K562 (cell line): ENCODE measurements around the gene BCAN. TPM values are rescaled to one million over a fixed set of nuclear protein-coding genes. Genes with fewer than 3 reads are reported as not detected.

Experiments used
- ATAC-seq: fragments of 200-7000 bp; cut with Tn5 transposase; 3 replicates; pipeline ENCODE4 v1.9.1; 2020; ENCODE audit warnings: moderate library complexity
- BruUV-seq: library from RNA; stranded (reverse); fragments of 400-500 nt; replicated peaks from 2 replicates; lab custom pipeline; 2021; lab: Mats Ljungman, UMichigan
- CTCF ChIA-PET: fragments of 300-600 bp; formaldehyde crosslinking; extraction: SDS; loops from one replicate; lab custom pipeline; 2021; ENCODE audit warnings: low intra/inter-chr PET ratio; lab: Yijun Ruan, JAX
- POLR2A ChIA-PET: fragments of 300-600, 350-650 bp; sonication (Branson Sonifier 250); formaldehyde crosslinking; extraction: SDS; loops from one replicate; lab custom pipeline; 2021; ENCODE audit warnings: antibody characterized with exemption, inconsistent platforms; lab: Yijun Ruan, JAX
- DNase-seq, 4 experiments: peaks; one replicate each; pipeline versions ENCODE4 v3.0.0 to v3.0.0-alpha.2; 2011 to 2018; ENCODE audit warnings: low spot score in 3 of 4, mixed read lengths in 3 of 4; ENCODE audit errors: extremely low read depth in 1 of 4
- FAIRE-seq: peaks from 2 replicates; lab custom pipeline; 2011; peaks lifted over from hg19 to GRCh38; lab: Jason Lieb, UNC
- H2AFZ ChIP-seq: 2 replicates; pipeline ENCODE4 v1.6.0; 2011; ENCODE audit warnings: low read depth, low read length, control low read depth, inconsistent platforms
- H3K27ac ChIP-seq: fragments of 200-600 bp; 3 replicates; pipeline ENCODE4 v1.8.0; 2011; ENCODE audit warnings: low read depth, mild to moderate bottlenecking, control low read depth, inconsistent platforms, low read length, moderate library complexity, mixed read lengths; ENCODE audit errors: extremely low read depth
- H3K27me3 ChIP-seq, 2 experiments: fragments of 300-600 bp in 1 of 2; 2 replicates in 1 of 2; 3 replicates in 1 of 2; pipeline versions ENCODE4 v1.6.0 to v1.8.0; 2011; ENCODE audit warnings: inconsistent platforms in 2 of 2, low read length in 2 of 2, mild to moderate bottlenecking in 1 of 2, mixed read lengths in 1 of 2, moderate library complexity in 1 of 2; ENCODE audit not compliant: control insufficient read depth in 2 of 2, insufficient read depth in 2 of 2
- H3K36me3 ChIP-seq: fragments of 300-600 bp; 3 replicates; pipeline ENCODE4 v1.8.0; 2011; ENCODE audit warnings: mild to moderate bottlenecking, low read length, inconsistent platforms; ENCODE audit not compliant: control insufficient read depth, insufficient read depth
- H3K4me1 ChIP-seq, 2 experiments: fragments of 200-600 bp in 1 of 2; replicated peaks in 1 of 2; 2 replicates in 1 of 2; 3 replicates in 1 of 2; pipeline versions ENCODE4 v1.5.1 to v1.8.0; 2011; ENCODE audit warnings: inconsistent platforms in 2 of 2, low read length in 2 of 2, mild to moderate bottlenecking in 1 of 2, mixed read lengths in 1 of 2, moderate library complexity in 1 of 2; ENCODE audit not compliant: control insufficient read depth in 2 of 2, insufficient read depth in 2 of 2
- H3K4me2 ChIP-seq: 2 replicates; pipeline ENCODE4 v1.6.1; 2011; ENCODE audit warnings: low read length, control low read depth, inconsistent platforms, mixed read lengths; ENCODE audit not compliant: insufficient read depth
- H3K4me3 ChIP-seq: fragments of 200-600 bp; sonication (generic), shearing (Covaris generic); 2 replicates; pipeline ENCODE4 v1.5.1; 2016; ENCODE audit warnings: control low read depth, inconsistent platforms
- H3K79me2 ChIP-seq: fragments of 200-600 bp; 3 replicates; pipeline ENCODE4 v1.8.0; 2011; ENCODE audit warnings: low read length, inconsistent platforms; ENCODE audit not compliant: control insufficient read depth, insufficient read depth
- H3K9ac ChIP-seq, 2 experiments: 2 replicates each; pipeline versions ENCODE4 v1.6.0 to v1.6.1; 2011; ENCODE audit warnings: low read depth in 2 of 2, low read length in 2 of 2, control low read depth in 1 of 2, inconsistent platforms in 1 of 2, mild to moderate bottlenecking in 1 of 2, mixed read lengths in 1 of 2; ENCODE audit not compliant: insufficient read depth in 1 of 2
- H3K9me1 ChIP-seq: one replicate; pipeline ENCODE4 v1.6.0; 2011; ENCODE audit warnings: inconsistent platforms, mild to moderate bottlenecking, low read length, moderate library complexity; ENCODE audit not compliant: control insufficient read depth, insufficient read depth
- H3K9me3 ChIP-seq: replicated peaks from 2 replicates; pipeline ENCODE4 v1.5.1; 2011; ENCODE audit warnings: low read depth, low read length, inconsistent platforms; ENCODE audit not compliant: control insufficient read depth, insufficient read depth
- H4K20me1 ChIP-seq: replicated peaks from 2 replicates; pipeline ENCODE4 v1.6.1; 2011; ENCODE audit warnings: low read length, inconsistent platforms, mixed read lengths; ENCODE audit not compliant: control insufficient read depth, insufficient read depth
- ESRRA ChIP-seq: fragments of 450-650 bp; IDR thresholded peaks from 2 replicates; pipeline ENCODE4 v1.6.1; 2014; ENCODE audit warnings: low read depth, mild to moderate bottlenecking, moderate library complexity, borderline replicate concordance
- FOXP1 ChIP-seq: sonication (generic); formaldehyde crosslinking; IDR thresholded peaks from 2 replicates; pipeline ENCODE4 v1.8.0; 2022; ENCODE audit warnings: mild to moderate bottlenecking, missing genetic modification reagents
- FUS ChIP-seq: fragments of 200-400 bp; formaldehyde crosslinking; optimal IDR thresholded peaks from 2 replicates; pipeline ENCODE3; 2017; ENCODE audit warnings: low read depth, low read length
- MAFF ChIP-seq: IDR thresholded peaks from 2 replicates; pipeline ENCODE4 v1.6.1; 2012; ENCODE audit warnings: low read length, improper control_type of control experiment
- MYC ChIP-seq, 2 experiments: fragments of 250-450 bp in 1 of 2; sonication (Bioruptor Pico) in 1 of 2; IDR thresholded peaks; 2 replicates each; pipeline versions ENCODE4 v1.5.1 to v1.6.1; 2012 to 2021; ENCODE audit warnings: low read depth in 2 of 2, borderline replicate concordance in 1 of 2, improper control_type of control experiment in 1 of 2, low read length in 1 of 2, mild to moderate bottlenecking in 1 of 2, moderate library complexity in 1 of 2
- RBM25 ChIP-seq: fragments of 200-400 bp; formaldehyde crosslinking; IDR thresholded peaks from 2 replicates; pipeline ENCODE4 v1.6.1; 2018; ENCODE audit warnings: low read length, low read depth, moderate library complexity; ENCODE audit not compliant: severe bottlenecking
- ZBTB7A ChIP-seq: IDR thresholded peaks from 2 replicates; pipeline ENCODE4 v1.6.1; 2011; ENCODE audit warnings: low read depth, mild to moderate bottlenecking, low read length, moderate library complexity, borderline replicate concordance; ENCODE audit not compliant: control insufficient read depth
- ZKSCAN3 ChIP-seq: fragments of 250-450 bp; sonication (Bioruptor Pico); IDR thresholded peaks from 2 replicates; pipeline ENCODE4 v1.4.0; 2020
- ZNF41 ChIP-seq: fragments of 250-450 bp; sonication (Bioruptor Pico); conservative IDR thresholded peaks from 2 replicates; pipeline ENCODE4 v1.4.0; 2020; ENCODE audit warnings: mild to moderate bottlenecking
- WGBS: fragments of 100-300 bp; shearing (Covaris generic); methylation state at CpG from one replicate; pipeline ENCODE4 v1.1.6; 2016; ENCODE audit warnings: low coverage, mixed read lengths; ENCODE audit not compliant: insufficient coverage; ENCODE audit errors: missing lambda C conversion rate; 5-methylcytosine and 5-hydroxymethylcytosine counted together
- in situ Hi-C: fragments of 300-500 bp; cut with MboI; formaldehyde crosslinking; loops from 4 replicates; pipeline ENCODE4 v1.15.0; 2018; ENCODE audit warnings: inconsistent platforms, mixed read lengths
- intact Hi-C: fragments of 100-400 bp; cut with micrococcal nuclease; formaldehyde crosslinking; loops from 2 replicates; pipeline ENCODE4 v1.14.2; 2022
- polyA plus RNA-seq, 8 experiments: library from polyadenylated mRNA; depleted of rRNA in 4 of 8; stranded (reverse) in 5 of 8; unstranded in 3 of 8; fragments of >200 nt; fragmentation: Nextera tagmentation in 2 of 8; fragmentation: Illumina TruSeq in 1 of 8; extraction: Ambion mirVana in 2 of 8; extraction: Trizol in 1 of 8; gene quantifications; 2 replicates each; pipeline versions ENCODE4 v1.2.1 to v1.2.3, GENCODE V29; 2011 to 2014; ENCODE audit warnings: inconsistent platforms in 1 of 8, missing spikeins in 1 of 8
- total RNA-seq, 7 experiments: library from RNA; depleted of rRNA in 6 of 7; stranded (reverse); fragments of >200 nt in 6 of 7; fragmentation: Illumina TruSeq in 2 of 7; extraction: Trizol in 2 of 7; gene quantifications; 2 replicates each; pipeline versions ENCODE4 v1.2.1 to v1.2.3, GENCODE V29; 2011 to 2021; ENCODE audit warnings: low replicate concordance in 1 of 7
- TF ChIP-seq, protein P1 (sequence below): IDR thresholded peaks from 2 replicates; pipeline ENCODE4 v1.6.1; 2011; ENCODE audit warnings: borderline replicate concordance, low read depth, mild to moderate bottlenecking, moderate library complexity, low read length; ENCODE audit not compliant: insufficient read depth, poor library complexity, severe bottlenecking
- TF ChIP-seq, protein P2 (sequence below), 2 experiments: IDR thresholded peaks; 2 replicates each; pipeline ENCODE4 v1.6.1; 2011; ENCODE audit warnings: borderline replicate concordance in 1 of 2, control low read depth in 1 of 2, low read depth in 1 of 2, low read length in 1 of 2, mild to moderate bottlenecking in 1 of 2, mixed read lengths in 1 of 2, moderate library complexity in 1 of 2; ENCODE audit not compliant: insufficient read depth in 1 of 2, insufficient read length in 1 of 2, poor library complexity in 1 of 2, severe bottlenecking in 1 of 2; ENCODE audit errors: extremely low read depth in 1 of 2

BCAN gene
- total and polyA plus RNA-seq, 9 of the 15 experiments (the other 6 are each of a cell fraction or from before 2014, with no cell fraction given) = 0.04 to 0.33 (median 0.14) TPM; not detected in 5

DNA sequence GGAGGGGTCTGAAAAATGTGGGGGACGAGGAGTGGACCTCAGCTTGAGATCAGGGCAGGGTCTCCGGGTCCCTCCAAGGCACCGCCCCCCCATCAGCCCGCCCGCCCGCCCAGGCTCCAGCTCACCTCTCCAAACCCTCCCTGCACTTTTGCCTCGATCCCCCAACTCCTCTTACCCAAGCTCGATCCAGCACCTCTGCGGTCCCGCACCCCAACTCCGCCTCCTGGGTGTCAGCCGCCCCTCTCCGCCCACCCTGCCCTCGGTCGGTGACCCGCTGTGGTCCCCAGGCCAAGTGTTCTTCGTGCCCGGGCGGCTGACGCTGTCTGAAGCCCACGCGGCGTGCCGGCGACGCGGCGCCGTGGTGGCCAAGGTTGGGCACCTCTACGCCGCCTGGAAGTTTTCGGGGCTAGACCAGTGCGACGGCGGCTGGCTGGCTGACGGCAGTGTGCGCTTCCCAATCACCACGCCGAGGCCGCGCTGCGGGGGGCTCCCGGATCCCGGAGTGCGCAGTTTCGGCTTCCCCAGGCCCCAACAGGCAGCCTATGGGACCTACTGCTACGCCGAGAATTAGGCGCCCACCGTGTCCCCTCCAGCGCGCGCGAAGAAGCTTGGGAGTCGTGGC, 17.0 kb upstream of the BCAN start:
- POLR2A ChIA-PET = interaction anchor here (0.6 to 2.0 kb wide), 11 partner anchors 10 to 280 kb away, joined by 3 to 14 read pairs (median 4); no protein-coding TSS in a partner anchor
- DNase-seq = peak; percentile 35 to 60 (median 46)
- H3K9ac ChIP-seq = peak overlapping the region; percentile 75 to 96
- TF ChIP-seq MAFF (no peak), ZNF41 (CRISPR knock-in tag) (no peak), FOXP1 (peak; percentile 18; the same call in 1 of the 2 replicates), ZBTB7A (peak; percentile 14; the same call in 1 of the 2 replicates), ESRRA (no peak), MYC (IDR thresholded peaks at IDR 0.05; ENCODE audit: low read depth, low read length) (no peak), MYC (CRISPR knock-in tag; IDR thresholded peaks at IDR 0.05; ENCODE audit: borderline replicate concordance, low read depth) (0 out of 2 replicates have a peak, but pooled peaks have one; percentile 27), FUS (peak; percentile 52), ZKSCAN3 (CRISPR knock-in tag) (peak; percentile 74), RBM25 (peak; percentile 12)
- TF ChIP-seq, protein P1, sequence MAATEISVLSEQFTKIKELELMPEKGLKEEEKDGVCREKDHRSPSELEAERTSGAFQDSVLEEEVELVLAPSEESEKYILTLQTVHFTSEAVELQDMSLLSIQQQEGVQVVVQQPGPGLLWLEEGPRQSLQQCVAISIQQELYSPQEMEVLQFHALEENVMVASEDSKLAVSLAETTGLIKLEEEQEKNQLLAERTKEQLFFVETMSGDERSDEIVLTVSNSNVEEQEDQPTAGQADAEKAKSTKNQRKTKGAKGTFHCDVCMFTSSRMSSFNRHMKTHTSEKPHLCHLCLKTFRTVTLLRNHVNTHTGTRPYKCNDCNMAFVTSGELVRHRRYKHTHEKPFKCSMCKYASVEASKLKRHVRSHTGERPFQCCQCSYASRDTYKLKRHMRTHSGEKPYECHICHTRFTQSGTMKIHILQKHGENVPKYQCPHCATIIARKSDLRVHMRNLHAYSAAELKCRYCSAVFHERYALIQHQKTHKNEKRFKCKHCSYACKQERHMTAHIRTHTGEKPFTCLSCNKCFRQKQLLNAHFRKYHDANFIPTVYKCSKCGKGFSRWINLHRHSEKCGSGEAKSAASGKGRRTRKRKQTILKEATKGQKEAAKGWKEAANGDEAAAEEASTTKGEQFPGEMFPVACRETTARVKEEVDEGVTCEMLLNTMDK = no peak
- TF ChIP-seq, protein P2, sequence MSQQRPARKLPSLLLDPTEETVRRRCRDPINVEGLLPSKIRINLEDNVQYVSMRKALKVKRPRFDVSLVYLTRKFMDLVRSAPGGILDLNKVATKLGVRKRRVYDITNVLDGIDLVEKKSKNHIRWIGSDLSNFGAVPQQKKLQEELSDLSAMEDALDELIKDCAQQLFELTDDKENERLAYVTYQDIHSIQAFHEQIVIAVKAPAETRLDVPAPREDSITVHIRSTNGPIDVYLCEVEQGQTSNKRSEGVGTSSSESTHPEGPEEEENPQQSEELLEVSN (IDR thresholded peaks at IDR 0.05; ENCODE audit: borderline replicate concordance in 1 of 2, extremely low read depth in 1 of 2, insufficient read depth in 1 of 2, insufficient read length in 1 of 2, low read depth in 1 of 2, low read length in 1 of 2, poor library complexity in 1 of 2, severe bottlenecking in 1 of 2) = peak; percentile 62 to 92

More for the DNA sequence above, 17.0 kb upstream of the BCAN start:
- in situ Hi-C loops = no loop called here
- peak overlapping the region; percentile 98 for H2AFZ ChIP-seq
- H4K20me1 ChIP-seq = peaks cover 4% of the 10 kb centered on the region; the same call in 1 of the 2 replicates
- no peak for FAIRE-seq
- CTCF ChIA-PET = interaction anchor here (0.6 to 4.0 kb wide), 6 partner anchors 18 to 1410 kb away, joined by 3 to 58 read pairs (median 10); partner anchors contain the start of gene NES
- H3K9me3 ChIP-seq = no peaks in the 10 kb centered on the region
- intact Hi-C loops = loop anchor here (1.0 to 5.0 kb wide), 2 partner anchors 35 to 102 kb away; partner anchors contain the start of genes ISG20L2 and METTL25B
- no TSS peak for BruUV-seq
- H3K27me3 ChIP-seq = no peaks in the 10 kb centered on the region; a peak in 1 of 5 replicates
- 1% methylated on average over 51 of the region's 55 CpGs for WGBS
- ATAC-seq = peak; percentile 52
- peak overlapping the region; percentile 52 for H3K4me3 ChIP-seq
- peaks cover 0 to 25% of the 10 kb centered on the region in 2 experiments; a peak in 4 of 5 replicates for H3K4me1 ChIP-seq
- H3K27ac ChIP-seq = peak overlapping the region; percentile 71
- H3K36me3 ChIP-seq = no peaks in the 10 kb centered on the region
- peak overlapping the region; percentile 85 for H3K4me2 ChIP-seq
- H3K79me2 ChIP-seq = no peaks in the 10 kb centered on the region
- H3K9me1 ChIP-seq = no peaks in the 10 kb centered on the region
